K562 (cell line): ENCODE measurements around the gene CDK9. TPM values are rescaled to one million over a fixed set of nuclear protein-coding genes. Genes with fewer than 3 reads are reported as not detected.

Experiments used
- ATAC-seq: fragments of 200-7000 bp; cut with Tn5 transposase; 3 replicates; pipeline ENCODE4 v1.9.1; 2020; ENCODE audit warnings: moderate library complexity
- BruUV-seq: library from RNA; stranded (reverse); fragments of 400-500 nt; replicated peaks from 2 replicates; lab custom pipeline; 2021; lab: Mats Ljungman, UMichigan
- CTCF ChIA-PET: fragments of 300-600 bp; formaldehyde crosslinking; extraction: SDS; loops from one replicate; lab custom pipeline; 2021; ENCODE audit warnings: low intra/inter-chr PET ratio; lab: Yijun Ruan, JAX
- POLR2A ChIA-PET: fragments of 300-600, 350-650 bp; sonication (Branson Sonifier 250); formaldehyde crosslinking; extraction: SDS; loops from one replicate; lab custom pipeline; 2021; ENCODE audit warnings: antibody characterized with exemption, inconsistent platforms; lab: Yijun Ruan, JAX
- DNase-seq, 4 experiments: peaks; one replicate each; pipeline versions ENCODE4 v3.0.0 to v3.0.0-alpha.2; 2011 to 2018; ENCODE audit warnings: low spot score in 3 of 4, mixed read lengths in 3 of 4; ENCODE audit errors: extremely low read depth in 1 of 4
- FAIRE-seq: peaks from 2 replicates; lab custom pipeline; 2011; peaks lifted over from hg19 to GRCh38; lab: Jason Lieb, UNC
- H2AFZ ChIP-seq: 2 replicates; pipeline ENCODE4 v1.6.0; 2011; ENCODE audit warnings: low read depth, low read length, control low read depth, inconsistent platforms
- H3K27ac ChIP-seq: fragments of 200-600 bp; 3 replicates; pipeline ENCODE4 v1.8.0; 2011; ENCODE audit warnings: low read depth, mild to moderate bottlenecking, control low read depth, inconsistent platforms, low read length, moderate library complexity, mixed read lengths; ENCODE audit errors: extremely low read depth
- H3K27me3 ChIP-seq, 2 experiments: fragments of 300-600 bp in 1 of 2; 2 replicates in 1 of 2; 3 replicates in 1 of 2; pipeline versions ENCODE4 v1.6.0 to v1.8.0; 2011; ENCODE audit warnings: inconsistent platforms in 2 of 2, low read length in 2 of 2, mild to moderate bottlenecking in 1 of 2, mixed read lengths in 1 of 2, moderate library complexity in 1 of 2; ENCODE audit not compliant: control insufficient read depth in 2 of 2, insufficient read depth in 2 of 2
- H3K36me3 ChIP-seq: fragments of 300-600 bp; 3 replicates; pipeline ENCODE4 v1.8.0; 2011; ENCODE audit warnings: mild to moderate bottlenecking, low read length, inconsistent platforms; ENCODE audit not compliant: control insufficient read depth, insufficient read depth
- H3K4me1 ChIP-seq, 2 experiments: fragments of 200-600 bp in 1 of 2; replicated peaks in 1 of 2; 2 replicates in 1 of 2; 3 replicates in 1 of 2; pipeline versions ENCODE4 v1.5.1 to v1.8.0; 2011; ENCODE audit warnings: inconsistent platforms in 2 of 2, low read length in 2 of 2, mild to moderate bottlenecking in 1 of 2, mixed read lengths in 1 of 2, moderate library complexity in 1 of 2; ENCODE audit not compliant: control insufficient read depth in 2 of 2, insufficient read depth in 2 of 2
- H3K4me2 ChIP-seq: 2 replicates; pipeline ENCODE4 v1.6.1; 2011; ENCODE audit warnings: low read length, control low read depth, inconsistent platforms, mixed read lengths; ENCODE audit not compliant: insufficient read depth
- H3K4me3 ChIP-seq: fragments of 200-600 bp; sonication (generic), shearing (Covaris generic); 2 replicates; pipeline ENCODE4 v1.5.1; 2016; ENCODE audit warnings: control low read depth, inconsistent platforms
- H3K79me2 ChIP-seq: fragments of 200-600 bp; 3 replicates; pipeline ENCODE4 v1.8.0; 2011; ENCODE audit warnings: low read length, inconsistent platforms; ENCODE audit not compliant: control insufficient read depth, insufficient read depth
- H3K9ac ChIP-seq, 2 experiments: 2 replicates each; pipeline versions ENCODE4 v1.6.0 to v1.6.1; 2011; ENCODE audit warnings: low read depth in 2 of 2, low read length in 2 of 2, control low read depth in 1 of 2, inconsistent platforms in 1 of 2, mild to moderate bottlenecking in 1 of 2, mixed read lengths in 1 of 2; ENCODE audit not compliant: insufficient read depth in 1 of 2
- H3K9me1 ChIP-seq: one replicate; pipeline ENCODE4 v1.6.0; 2011; ENCODE audit warnings: inconsistent platforms, mild to moderate bottlenecking, low read length, moderate library complexity; ENCODE audit not compliant: control insufficient read depth, insufficient read depth
- H3K9me3 ChIP-seq: replicated peaks from 2 replicates; pipeline ENCODE4 v1.5.1; 2011; ENCODE audit warnings: low read depth, low read length, inconsistent platforms; ENCODE audit not compliant: control insufficient read depth, insufficient read depth
- H4K20me1 ChIP-seq: replicated peaks from 2 replicates; pipeline ENCODE4 v1.6.1; 2011; ENCODE audit warnings: low read length, inconsistent platforms, mixed read lengths; ENCODE audit not compliant: control insufficient read depth, insufficient read depth
- ETS2 ChIP-seq: IDR thresholded peaks from 2 replicates; pipeline ENCODE4 v1.6.1; 2016; ENCODE audit warnings: borderline replicate concordance, missing genetic modification characterization, mild to moderate bottlenecking, moderate library complexity, missing compliant biosample characterization; ENCODE audit not compliant: poor library complexity, severe bottlenecking
- HMG20A ChIP-seq: fragments of 450-650 bp; formaldehyde crosslinking; conservative IDR thresholded peaks from 2 replicates; pipeline ENCODE4 v1.4.0; 2020; ENCODE audit warnings: mild to moderate bottlenecking, mixed read lengths
- MEF2D ChIP-seq: conservative IDR thresholded peaks from 2 replicates; pipeline ENCODE4 v1.6.1; 2016; ENCODE audit warnings: low read depth, missing genetic modification characterization, missing compliant biosample characterization
- RFX7 ChIP-seq: fragments of 250-450 bp; sonication (Bioruptor Pico); IDR thresholded peaks from 2 replicates; pipeline ENCODE4 v1.5.1; 2021; ENCODE audit warnings: mild to moderate bottlenecking
- SOX6 ChIP-seq: fragments of 450-650 bp; IDR thresholded peaks from 2 replicates; pipeline ENCODE4 v1.6.1; 2014; ENCODE audit warnings: mild to moderate bottlenecking
- TARDBP ChIP-seq: fragments of 450-650 bp; IDR thresholded peaks from 2 replicates; pipeline ENCODE4 v1.6.1; 2016
- USF2 ChIP-seq: sonication (generic); formaldehyde crosslinking; IDR thresholded peaks from 2 replicates; pipeline ENCODE4 v1.5.0; 2020; ENCODE audit warnings: missing genetic modification reagents
- ZBTB17 ChIP-seq: fragments of 450-650 bp; formaldehyde crosslinking; IDR thresholded peaks from 2 replicates; pipeline ENCODE4 v1.4.0; 2020; ENCODE audit warnings: mild to moderate bottlenecking
- ZBTB33 ChIP-seq: sonication (generic); formaldehyde crosslinking; IDR thresholded peaks from 2 replicates; pipeline ENCODE4 v1.8.1; 2023; ENCODE audit warnings: mild to moderate bottlenecking, missing genetic modification reagents
- ZNF3 ChIP-seq: fragments of 250-450 bp; sonication (Bioruptor Pico); IDR thresholded peaks from 2 replicates; pipeline ENCODE4 v1.5.0; 2021; ENCODE audit warnings: mild to moderate bottlenecking, moderate library complexity
- ZNF75A ChIP-seq: fragments of 450-650 bp; formaldehyde crosslinking; IDR thresholded peaks from 2 replicates; pipeline ENCODE4 v1.4.0; 2020; ENCODE audit warnings: mild to moderate bottlenecking
- ZNF785 ChIP-seq: fragments of 250-450 bp; sonication (Bioruptor Pico); IDR thresholded peaks from 2 replicates; pipeline ENCODE4 v1.4.0; 2020; ENCODE audit warnings: mild to moderate bottlenecking
- WGBS: fragments of 100-300 bp; shearing (Covaris generic); methylation state at CpG from one replicate; pipeline ENCODE4 v1.1.6; 2016; ENCODE audit warnings: low coverage, mixed read lengths; ENCODE audit not compliant: insufficient coverage; ENCODE audit errors: missing lambda C conversion rate; 5-methylcytosine and 5-hydroxymethylcytosine counted together
- in situ Hi-C: fragments of 300-500 bp; cut with MboI; formaldehyde crosslinking; loops from 4 replicates; pipeline ENCODE4 v1.15.0; 2018; ENCODE audit warnings: inconsistent platforms, mixed read lengths
- intact Hi-C: fragments of 100-400 bp; cut with micrococcal nuclease; formaldehyde crosslinking; loops from 2 replicates; pipeline ENCODE4 v1.14.2; 2022
- polyA plus RNA-seq, 8 experiments: library from polyadenylated mRNA; depleted of rRNA in 4 of 8; stranded (reverse) in 5 of 8; unstranded in 3 of 8; fragments of >200 nt; fragmentation: Nextera tagmentation in 2 of 8; fragmentation: Illumina TruSeq in 1 of 8; extraction: Ambion mirVana in 2 of 8; extraction: Trizol in 1 of 8; gene quantifications; 2 replicates each; pipeline versions ENCODE4 v1.2.1 to v1.2.3, GENCODE V29; 2011 to 2014; ENCODE audit warnings: inconsistent platforms in 1 of 8, missing spikeins in 1 of 8
- total RNA-seq, 7 experiments: library from RNA; depleted of rRNA in 6 of 7; stranded (reverse); fragments of >200 nt in 6 of 7; fragmentation: Illumina TruSeq in 2 of 7; extraction: Trizol in 2 of 7; gene quantifications; 2 replicates each; pipeline versions ENCODE4 v1.2.1 to v1.2.3, GENCODE V29; 2011 to 2021; ENCODE audit warnings: low replicate concordance in 1 of 7
- TF ChIP-seq, protein P1 (sequence below): fragments of 450-650 bp; formaldehyde crosslinking; IDR thresholded peaks from 2 replicates; pipeline ENCODE4 v1.4.0; 2020; ENCODE audit warnings: mild to moderate bottlenecking, moderate library complexity

The CDK9 gene
- total and polyA plus RNA-seq, 9 of the 15 experiments (the other 6 are each of a cell fraction or from before 2014, with no cell fraction given), result 4.2 to 78.6 (median 33.0) TPM

DNA sequence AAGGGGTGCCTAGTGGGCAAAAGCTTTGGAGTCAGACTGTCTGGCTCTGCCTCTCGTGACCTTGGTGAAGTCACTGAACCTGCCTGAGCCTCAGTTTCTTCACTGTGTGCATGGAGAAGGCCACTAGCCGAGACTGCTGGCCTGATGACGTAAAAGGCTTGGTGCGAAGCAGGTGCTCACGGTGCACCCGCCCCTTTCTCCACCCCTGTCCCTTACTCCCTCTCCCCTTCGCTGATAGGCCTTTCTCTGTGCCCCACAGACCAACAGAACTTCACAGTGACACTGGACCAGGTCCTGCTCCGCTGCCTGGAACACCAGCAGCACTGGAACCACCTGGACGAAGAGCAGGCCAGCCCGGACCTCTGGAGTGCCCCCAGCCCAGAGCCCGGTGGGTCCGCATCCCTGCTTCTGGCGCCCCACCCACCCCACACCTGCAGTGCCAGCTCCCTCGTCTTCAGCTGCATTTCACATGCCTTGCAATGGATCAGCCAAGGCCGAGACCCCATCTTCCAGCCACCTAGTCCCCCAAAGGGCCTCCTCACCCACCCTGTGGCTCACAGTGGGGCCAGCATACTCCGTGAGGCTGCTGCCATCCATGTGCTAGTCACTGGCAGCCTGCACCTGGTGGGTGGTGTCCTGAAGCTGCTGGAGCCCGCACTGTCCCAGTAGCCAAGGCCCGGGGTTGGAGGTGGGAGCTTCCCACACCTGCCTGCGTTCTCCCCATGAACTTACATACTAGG lies 27.3 kb downstream of the CDK9 start:
- TF ChIP-seq RFX7 (CRISPR knock-in tag), result no peak
- no peak for TF ChIP-seq TARDBP
- TF ChIP-seq ZBTB17, result no peak
- TF ChIP-seq HMG20A, result no peak
- no peak for TF ChIP-seq ZNF75A (CRISPR knock-in tag)
- no peak for TF ChIP-seq MEF2D
- TF ChIP-seq, protein P1, sequence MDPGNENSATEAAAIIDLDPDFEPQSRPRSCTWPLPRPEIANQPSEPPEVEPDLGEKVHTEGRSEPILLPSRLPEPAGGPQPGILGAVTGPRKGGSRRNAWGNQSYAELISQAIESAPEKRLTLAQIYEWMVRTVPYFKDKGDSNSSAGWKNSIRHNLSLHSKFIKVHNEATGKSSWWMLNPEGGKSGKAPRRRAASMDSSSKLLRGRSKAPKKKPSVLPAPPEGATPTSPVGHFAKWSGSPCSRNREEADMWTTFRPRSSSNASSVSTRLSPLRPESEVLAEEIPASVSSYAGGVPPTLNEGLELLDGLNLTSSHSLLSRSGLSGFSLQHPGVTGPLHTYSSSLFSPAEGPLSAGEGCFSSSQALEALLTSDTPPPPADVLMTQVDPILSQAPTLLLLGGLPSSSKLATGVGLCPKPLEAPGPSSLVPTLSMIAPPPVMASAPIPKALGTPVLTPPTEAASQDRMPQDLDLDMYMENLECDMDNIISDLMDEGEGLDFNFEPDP (CRISPR knock-in tag), result no peak
- TF ChIP-seq ZNF3, result no peak
- no peak for TF ChIP-seq ZBTB33 (CRISPR knock-in tag)
- no peak for TF ChIP-seq SOX6
- TF ChIP-seq ZNF785, result no peak
- no peak for TF ChIP-seq USF2 (CRISPR knock-in tag)
- no peak for TF ChIP-seq ETS2 (tag)
- CTCF ChIA-PET, result interaction anchor here (0.6 kb wide), 1 partner anchor 10 kb away, joined by 3 read pairs; the partner anchor contains the start of gene FPGS
- in situ Hi-C loops, result no loop called here

More for the DNA sequence above, 27.3 kb downstream of the CDK9 start:
- BruUV-seq, result no TSS peak
- peaks cover 7% of the 10 kb centered on the region for H4K20me1 ChIP-seq
- no peak overlapping the region for H2AFZ ChIP-seq
- no peak overlapping the region for H3K4me3 ChIP-seq
- no peaks in the 10 kb centered on the region for H3K79me2 ChIP-seq
- FAIRE-seq (no peak), DNase-seq (no peak), ATAC-seq (no peak)
- no peaks in the 10 kb centered on the region for H3K9me3 ChIP-seq
- WGBS, result 95% methylated on average over 17 of the region's 19 CpGs
- no peaks in the 10 kb centered on the region for H3K27me3 ChIP-seq
- H3K4me2 ChIP-seq, result no peak overlapping the region
- H3K9me1 ChIP-seq, result peaks cover 2% of the 10 kb centered on the region
- intact Hi-C loops, result no loop called here
- H3K27ac ChIP-seq, result no peak overlapping the region
- POLR2A ChIA-PET, result interaction anchor here (0.6 to 0.7 kb wide), 5 partner anchors 9 to 559 kb away, joined by 3 to 4 read pairs (median 3); no protein-coding TSS in a partner anchor
- peaks cover 61% of the 10 kb centered on the region for H3K36me3 ChIP-seq
- H3K4me1 ChIP-seq, result peaks cover 12 to 47% of the 10 kb centered on the region in 2 experiments
- H3K9ac ChIP-seq, result peak overlapping the region in 1 of 2 experiments; percentile 61; a peak in 2 of 4 replicates
